ENCODE measurements around the gene PIK3R3. TPM values are rescaled to one million over a fixed set of nuclear protein-coding genes. Genes with fewer than 3 reads are reported as not detected.

The PIK3R3 gene
- total and polyA plus RNA-seq, 8 donors: 1.2 to 4.9 (median 4.1) TPM

GRCh38 chr1:46087891-46088290, 44.5 kb downstream of the PIK3R3 start:
- intact Hi-C loops (cut with DNase I): no loop called here
- DNase-seq (no peak), ATAC-seq (no peak), FAIRE-seq (no peak)
- WGBS, 2 donors: 88 to 94% methylated on average over 1 of the region's 1 CpG
- no peaks in the 10 kb centered on the region for H3K4me1 ChIP-seq
- no peak overlapping the region for H3K27ac ChIP-seq
- H3K36me3 ChIP-seq: no peaks in the 10 kb centered on the region
- H3K9me3 ChIP-seq: no peaks in the 10 kb centered on the region
- no peaks in the 10 kb centered on the region for H3K27me3 ChIP-seq
- no peak overlapping the region for H3K4me3 ChIP-seq
- no peak for TF ChIP-seq CTCF (IDR thresholded peaks at IDR 0.05)

GRCh38 chr1:46086576-46086975, 45.9 kb downstream of the PIK3R3 start:
- Histone ChIP-seq H3K36me3 (no peaks in the 10 kb centered on the region), H3K4me3 (no peak overlapping the region), H3K4me1 (no peaks in the 10 kb centered on the region), H3K27me3 (no peaks in the 10 kb centered on the region), H3K27ac (no peak overlapping the region), H3K9me3 (no peaks in the 10 kb centered on the region)
- no peak for ATAC-seq
- FAIRE-seq: no peak
- TF ChIP-seq CTCF (IDR thresholded peaks at IDR 0.05): no peak
- no peak for DNase-seq
- intact Hi-C loops (cut with DNase I): no loop called here
- 93 to 96% methylated on average over 5 of the region's 5 CpGs for WGBS, 2 donors

- H3K4me3 ChIP-seq: no peak overlapping the region
- intact Hi-C loops (cut with DNase I): no loop called here
- ATAC-seq (no peak), DNase-seq (no peak), FAIRE-seq (no peak)
- no peak overlapping the region for H3K27ac ChIP-seq
- no peaks in the 10 kb centered on the region for H3K27me3 ChIP-seq
- no peaks in the 10 kb centered on the region for H3K36me3 ChIP-seq
- WGBS, 2 donors: 71 to 74% methylated on average over 1 of the region's 1 CpG
- no peak for TF ChIP-seq CTCF (IDR thresholded peaks at IDR 0.05)
- H3K4me1 ChIP-seq: no peaks in the 10 kb centered on the region
- no peaks in the 10 kb centered on the region for H3K9me3 ChIP-seq
Observed at GRCh38 chr1:46084553-46085451, 47.6 kb downstream of the PIK3R3 start.

- intact Hi-C loops (cut with DNase I): no loop called here
- no peak for FAIRE-seq
- Histone ChIP-seq H3K4me3 (no peak overlapping the region), H3K27me3 (no peaks in the 10 kb centered on the region), H3K4me1 (no peaks in the 10 kb centered on the region), H3K36me3 (no peaks in the 10 kb centered on the region), H3K27ac (no peak overlapping the region), H3K9me3 (no peaks in the 10 kb centered on the region)
- TF ChIP-seq CTCF (IDR thresholded peaks at IDR 0.05): no peak
- DNase-seq: no peak
- no peak for ATAC-seq
Observed at GRCh38 chr1:46083579-46083978, 48.9 kb downstream of the PIK3R3 start.

- Histone ChIP-seq H3K27ac (no peak overlapping the region), H3K9me3 (no peaks in the 10 kb centered on the region), H3K27me3 (no peaks in the 10 kb centered on the region), H3K4me1 (no peaks in the 10 kb centered on the region), H3K4me3 (no peak overlapping the region), H3K36me3 (no peaks in the 10 kb centered on the region)
- ATAC-seq (no peak), FAIRE-seq (no peak), DNase-seq (no peak)
- 88 to 89% methylated on average over 1 of the region's 1 CpG for WGBS, 2 donors
- no peak for TF ChIP-seq CTCF (IDR thresholded peaks at IDR 0.05)
- intact Hi-C loops (cut with DNase I): no loop called here
Observed at GRCh38 chr1:46081619-46082018, 50.8 kb downstream of the PIK3R3 start.

Data from pancreas (tissue), 10 donors.